ENCODE data around the gene PHF2. TPM values are rescaled to one million over a fixed set of nuclear protein-coding genes. Genes with fewer than 3 reads are reported as not detected.

Gene PHF2
- total RNA-seq, 4 donors from 2014 or later, result 32.8 to 50.1 (median 33.0) TPM

GRCh38 chr9:93546356-93546755 is 30.0 kb upstream of the PHF2 start:
- no peaks in the 10 kb centered on the region for H3K9me3 ChIP-seq
- peak; percentile 39 to 54 for DNase-seq
- 60 to 62% methylated on average over 11 of the region's 11 CpGs for WGBS, 2 donors
- intact Hi-C loops (cut with DNase I), result no loop called here
- H3K4me1 ChIP-seq, result peaks cover 27 to 43% of the 10 kb centered on the region in 2 donors
- H3K27me3 ChIP-seq, result no peaks in the 10 kb centered on the region
- TF ChIP-seq POLR2A (IDR thresholded peaks at IDR 0.05), result no peak
- TF ChIP-seq CTCF (IDR thresholded peaks at IDR 0.05), result no peak
- H3K27ac ChIP-seq, result no peak overlapping the region
- H3K4me3 ChIP-seq (replicated peaks in 1 of 3), result no peak overlapping the region
- peaks cover 0 to 4% of the 10 kb centered on the region in 2 donors for H3K36me3 ChIP-seq

- Histone ChIP-seq H3K27ac (peak overlapping the region; percentile 41 to 68 (median 63)), H3K4me1 (peaks cover 19 to 29% of the 10 kb centered on the region in 2 donors), H3K9me3 (no peaks in the 10 kb centered on the region), H3K27me3 (no peaks in the 10 kb centered on the region), H3K4me3 (replicated peaks in 1 of 3) (no peak overlapping the region), H3K36me3 (peaks cover 0 to 6% of the 10 kb centered on the region in 2 donors)
- 38 to 40% methylated on average over 5 of the region's 5 CpGs for WGBS, 2 donors
- peak in 1 of 2 donors; percentile 12 for DNase-seq
- intact Hi-C loops (cut with DNase I), result no loop called here
- TF ChIP-seq CTCF (IDR thresholded peaks at IDR 0.05), result no peak
- TF ChIP-seq POLR2A (IDR thresholded peaks at IDR 0.05), result no peak
These were observed 26.8 kb upstream of the PHF2 start for GRCh38 chr9:93549611-93550010.

GRCh38 chr9:93552923-93553322 is 23.5 kb upstream of the PHF2 start:
- Histone ChIP-seq H3K36me3 (peaks cover 5 to 8% of the 10 kb centered on the region in 2 donors), H3K4me3 (replicated peaks in 1 of 3) (no peak overlapping the region), H3K27ac (no peak overlapping the region), H3K4me1 (peaks cover 14 to 17% of the 10 kb centered on the region in 2 donors), H3K27me3 (no peaks in the 10 kb centered on the region), H3K9me3 (no peaks in the 10 kb centered on the region)
- WGBS, 2 donors, result 96 to 100% methylated on average over 1 of the region's 1 CpG
- intact Hi-C loops (cut with DNase I), result no loop called here
- DNase-seq, result no peak
- TF ChIP-seq CTCF (IDR thresholded peaks at IDR 0.05), result no peak
- no peak for TF ChIP-seq POLR2A (IDR thresholded peaks at IDR 0.05)

GRCh38 chr9:93555370-93555769 is 21.0 kb upstream of the PHF2 start:
- intact Hi-C loops (cut with DNase I), result no loop called here
- no peak overlapping the region for H3K27ac ChIP-seq
- 86 to 92% methylated on average over 4 of the region's 4 CpGs for WGBS, 2 donors

More at GRCh38 chr9:93555370-93555769, 21.0 kb upstream of the PHF2 start:
- Histone ChIP-seq H3K27me3 (no peaks in the 10 kb centered on the region), H3K4me1 (peaks cover under 1% of the 10 kb centered on the region in 2 donors), H3K4me3 (replicated peaks in 1 of 3) (no peak overlapping the region), H3K9me3 (no peaks in the 10 kb centered on the region), H3K36me3 (peaks cover 17 to 26% of the 10 kb centered on the region in 2 donors)
- TF ChIP-seq POLR2A (IDR thresholded peaks at IDR 0.05) (no peak), CTCF (IDR thresholded peaks at IDR 0.05) (no peak)
- no peak for DNase-seq

Data from thyroid gland (tissue), 4 donors.